Heart left ventricle (tissue), 13 donors: ENCODE data around the gene RUNX1.

ENCODE experiments used
- CTCF ChIP-seq, 12 donors: fragments of 200-600 bp; sonication (generic) in 4 of 12; IDR thresholded peaks; one replicate each; pipeline versions ENCODE4 v1.5.0 to v1.8.0; 2018 to 2022; ENCODE audit warnings: antibody characterized with exemption in 12 of 12, mild to moderate bottlenecking in 5 of 12
- POLR2A ChIP-seq, 2 donors: fragments of 450-650 bp; IDR thresholded peaks; one replicate each; pipeline ENCODE4 v1.6.1; 2017; ENCODE audit warnings: antibody characterized with exemption in 2 of 2, mild to moderate bottlenecking in 2 of 2, moderate library complexity in 2 of 2
- donor health status: ischemic (EF 13 %, LVEDD 7.1; RV severe dilation, severe dysfunction).
- donor health status: DM: no; HTN: yes; CAD: no.
- donor health status: DM: no; HTN: no; CAD: no.
- donor health status: ischemic (EF 25% LVEDD 6.9; RV normal size, moderate dysfunction).
- donor health status: ischemic (EF 25% LVEDD 5.7; RV mildly dilated, moderate dysfunction).
- donor health status: ischemic (EF 35%, LVEDD 5.7; RV mildly dilated, moderate dysfunction).
- donor health status: nonischemic (EF 11% LVEDD 7.7; RV severe dilation, severe dysfunction).
- donor health status: DM: yes; HTN: yes; CAD: no.
- donor health status: PGD.
- donor health status: ischemic (EF 29% LVEDD 5.4; RV normal size, mild dysfunction).
- donor health status: nonischemic (EF 23%, LVEDD 6.1; RV moderate dilation, normal function).

GRCh38 chr21:34878940-34879339 lies 170.2 kb downstream of the RUNX1 start:
- TF ChIP-seq CTCF (IDR thresholded peaks at IDR 0.05): no peak
- no peak for TF ChIP-seq POLR2A (IDR thresholded peaks at IDR 0.05)
